ENCODE data around the gene PRDM15. TPM values are rescaled to one million over a fixed set of nuclear protein-coding genes. Genes with fewer than 3 reads are reported as not detected.

Gene PRDM15
- polyA plus RNA-seq, 4 donors: 3.6 to 5.1 (median 4.3) TPM

GRCh38 chr21:41784456-41785102, 94.6 kb downstream of the PRDM15 start:
- Histone ChIP-seq H3K4me1 (ENCODE audit: control insufficient read depth in 3 of 3, insufficient read depth in 2 of 3, low read depth in 1 of 3, low read length in 2 of 3) (peaks cover 0 to 27% (median 0%) of the 10 kb centered on the region in 3 donors), H3K4me3 (ENCODE audit: low read depth in 1 of 3, low read length in 3 of 3) (no peak overlapping the region), H3K9me3 (ENCODE audit: control insufficient read depth in 2 of 2, insufficient read depth in 1 of 2, low read depth in 1 of 2, low read length in 1 of 2) (no peaks in the 10 kb centered on the region), H3K27me3 (ENCODE audit: control insufficient read depth in 3 of 3, insufficient read depth in 3 of 3, low read length in 3 of 3) (no peaks in the 10 kb centered on the region), H3K36me3 (ENCODE audit: control insufficient read depth in 3 of 3, insufficient read depth in 2 of 3, low read depth in 1 of 3, low read length in 3 of 3) (no peaks in the 10 kb centered on the region), H3K27ac (ENCODE audit: low read depth in 1 of 3, low read length in 2 of 3) (peak overlapping the region in 1 of 3 donors; percentile 68)
- DNase-seq (no peak), FAIRE-seq (no peak)
- 85 to 88% (median 86%) methylated on average over 13 to 15 of the region's 15 CpGs for WGBS, 3 donors

GRCh38 chr21:41783476-41784180, 95.5 kb downstream of the PRDM15 start:
- peak overlapping the region; percentile 38 to 80 (median 68) for H3K27ac ChIP-seq (ENCODE audit: low read depth in 1 of 3, low read length in 2 of 3)

GRCh38 chr21:41781050-41781410, 98.1 kb downstream of the PRDM15 start:
- H3K27ac ChIP-seq (ENCODE audit: low read depth in 1 of 3, low read length in 2 of 3): no peak overlapping the region
- DNase-seq (no peak), FAIRE-seq (no peak)
- 73 to 81% (median 78%) methylated on average over 2 of the region's 2 CpGs for WGBS, 3 donors
- H3K9me3 ChIP-seq (ENCODE audit: control insufficient read depth in 2 of 2, insufficient read depth in 1 of 2, low read depth in 1 of 2, low read length in 1 of 2): no peaks in the 10 kb centered on the region
- no peaks in the 10 kb centered on the region for H3K36me3 ChIP-seq (ENCODE audit: control insufficient read depth in 3 of 3, insufficient read depth in 2 of 3, low read depth in 1 of 3, low read length in 3 of 3)
- H3K4me3 ChIP-seq (ENCODE audit: low read depth in 1 of 3, low read length in 3 of 3): no peak overlapping the region
- peaks cover 0 to 6% (median 0%) of the 10 kb centered on the region in 3 donors for H3K27me3 ChIP-seq (ENCODE audit: control insufficient read depth in 3 of 3, insufficient read depth in 3 of 3, low read length in 3 of 3)
- peaks cover 0 to 29% (median 3%) of the 10 kb centered on the region in 3 donors for H3K4me1 ChIP-seq (ENCODE audit: control insufficient read depth in 3 of 3, insufficient read depth in 2 of 3, low read depth in 1 of 3, low read length in 2 of 3)

More at GRCh38 chr21:41783476-41784180, 95.5 kb downstream of the PRDM15 start:
- Histone ChIP-seq H3K4me3 (ENCODE audit: low read depth in 1 of 3, low read length in 3 of 3) (no peak overlapping the region), H3K9me3 (ENCODE audit: control insufficient read depth in 2 of 2, insufficient read depth in 1 of 2, low read depth in 1 of 2, low read length in 1 of 2) (no peaks in the 10 kb centered on the region), H3K36me3 (ENCODE audit: control insufficient read depth in 3 of 3, insufficient read depth in 2 of 3, low read depth in 1 of 3, low read length in 3 of 3) (no peaks in the 10 kb centered on the region), H3K4me1 (ENCODE audit: control insufficient read depth in 3 of 3, insufficient read depth in 2 of 3, low read depth in 1 of 3, low read length in 2 of 3) (peaks cover 0 to 31% (median 3%) of the 10 kb centered on the region in 3 donors), H3K27me3 (ENCODE audit: control insufficient read depth in 3 of 3, insufficient read depth in 3 of 3, low read length in 3 of 3) (peaks cover 0 to 3% (median 0%) of the 10 kb centered on the region in 3 donors)
- DNase-seq: peak; percentile 88 to 97
- no peak for FAIRE-seq
- 7 to 39% (median 12%) methylated on average over 18 of the region's 18 CpGs for WGBS, 3 donors

GRCh38 chr21:41780337-41781049, 98.7 kb downstream of the PRDM15 start:
- H3K27me3 ChIP-seq (ENCODE audit: control insufficient read depth in 3 of 3, insufficient read depth in 3 of 3, low read length in 3 of 3): peaks cover 0 to 6% (median 0%) of the 10 kb centered on the region in 3 donors
- WGBS, 3 donors: 42 to 68% (median 68%) methylated on average over 1 of the region's 1 CpG
- H3K36me3 ChIP-seq (ENCODE audit: control insufficient read depth in 3 of 3, insufficient read depth in 2 of 3, low read depth in 1 of 3, low read length in 3 of 3): peaks cover 0 to under 1% (median 0%) of the 10 kb centered on the region in 3 donors
- H3K27ac ChIP-seq (ENCODE audit: low read depth in 1 of 3, low read length in 2 of 3): no peak overlapping the region
- DNase-seq (no peak), FAIRE-seq (no peak)
- H3K4me3 ChIP-seq (ENCODE audit: low read depth in 1 of 3, low read length in 3 of 3): no peak overlapping the region
- no peaks in the 10 kb centered on the region for H3K9me3 ChIP-seq (ENCODE audit: control insufficient read depth in 2 of 2, insufficient read depth in 1 of 2, low read depth in 1 of 2, low read length in 1 of 2)
- H3K4me1 ChIP-seq (ENCODE audit: control insufficient read depth in 3 of 3, insufficient read depth in 2 of 3, low read depth in 1 of 3, low read length in 2 of 3): peaks cover 0 to 29% (median 3%) of the 10 kb centered on the region in 3 donors

- FAIRE-seq (no peak), DNase-seq (peak in 1 of 2 donors; percentile 57)
- H3K9me3 ChIP-seq (ENCODE audit: control insufficient read depth in 2 of 2, insufficient read depth in 1 of 2, low read depth in 1 of 2, low read length in 1 of 2): no peaks in the 10 kb centered on the region
- peak overlapping the region; percentile 35 to 57 (median 53) for H3K27ac ChIP-seq (ENCODE audit: low read depth in 1 of 3, low read length in 2 of 3)
- H3K4me1 ChIP-seq (ENCODE audit: control insufficient read depth in 3 of 3, insufficient read depth in 2 of 3, low read depth in 1 of 3, low read length in 2 of 3): peaks cover 0 to 29% (median 3%) of the 10 kb centered on the region in 3 donors
- peaks cover 0 to 7% (median 0%) of the 10 kb centered on the region in 3 donors for H3K36me3 ChIP-seq (ENCODE audit: control insufficient read depth in 3 of 3, insufficient read depth in 2 of 3, low read depth in 1 of 3, low read length in 3 of 3)
- H3K27me3 ChIP-seq (ENCODE audit: control insufficient read depth in 3 of 3, insufficient read depth in 3 of 3, low read length in 3 of 3): peaks cover 0 to 6% (median 0%) of the 10 kb centered on the region in 3 donors
- H3K4me3 ChIP-seq (ENCODE audit: low read depth in 1 of 3, low read length in 3 of 3): peak overlapping the region in 1 of 3 donors; percentile 28
- 8 to 34% (median 23%) methylated on average over 5 of the region's 5 CpGs for WGBS, 3 donors
Observed at GRCh38 chr21:41779659-41780058, 99.5 kb downstream of the PRDM15 start.

- WGBS, 3 donors: 5 to 18% (median 15%) methylated on average over 16 of the region's 16 CpGs
- Histone ChIP-seq H3K27ac (ENCODE audit: low read depth in 1 of 3, low read length in 2 of 3) (peak overlapping the region; percentile 35 to 57 (median 53)), H3K4me1 (ENCODE audit: control insufficient read depth in 3 of 3, insufficient read depth in 2 of 3, low read depth in 1 of 3, low read length in 2 of 3) (peaks cover 0 to 26% (median 3%) of the 10 kb centered on the region in 3 donors), H3K4me3 (ENCODE audit: low read depth in 1 of 3, low read length in 3 of 3) (peak overlapping the region in 1 of 3 donors; percentile 28), H3K36me3 (ENCODE audit: control insufficient read depth in 3 of 3, insufficient read depth in 2 of 3, low read depth in 1 of 3, low read length in 3 of 3) (peaks cover 0 to 7% (median 0%) of the 10 kb centered on the region in 3 donors), H3K27me3 (ENCODE audit: control insufficient read depth in 3 of 3, insufficient read depth in 3 of 3, low read length in 3 of 3) (peaks cover 0 to 7% (median 0%) of the 10 kb centered on the region in 3 donors), H3K9me3 (ENCODE audit: control insufficient read depth in 2 of 2, insufficient read depth in 1 of 2, low read depth in 1 of 2, low read length in 1 of 2) (no peaks in the 10 kb centered on the region)
- DNase-seq (peak; percentile 85 to 92), FAIRE-seq (no peak)
Observed at GRCh38 chr21:41778930-41779600, 100.1 kb downstream of the PRDM15 start.

- peaks cover 0 to 19% (median 3%) of the 10 kb centered on the region in 3 donors for H3K4me1 ChIP-seq (ENCODE audit: control insufficient read depth in 3 of 3, insufficient read depth in 2 of 3, low read depth in 1 of 3, low read length in 2 of 3)
- 23 to 43% (median 24%) methylated on average over 45 of the region's 45 CpGs for WGBS, 3 donors
- H3K27me3 ChIP-seq (ENCODE audit: control insufficient read depth in 3 of 3, insufficient read depth in 3 of 3, low read length in 3 of 3): peaks cover 0 to 9% (median 0%) of the 10 kb centered on the region in 3 donors
- peak; percentile 88 to 89 for DNase-seq
- H3K27ac ChIP-seq (ENCODE audit: low read depth in 1 of 3, low read length in 2 of 3): no peak overlapping the region
- no peak overlapping the region for H3K4me3 ChIP-seq (ENCODE audit: low read depth in 1 of 3, low read length in 3 of 3)
- H3K36me3 ChIP-seq (ENCODE audit: control insufficient read depth in 3 of 3, insufficient read depth in 2 of 3, low read depth in 1 of 3, low read length in 3 of 3): peaks cover 0 to 7% (median 0%) of the 10 kb centered on the region in 3 donors
- no peak for FAIRE-seq
- H3K9me3 ChIP-seq (ENCODE audit: control insufficient read depth in 2 of 2, insufficient read depth in 1 of 2, low read depth in 1 of 2, low read length in 1 of 2): no peaks in the 10 kb centered on the region
Observed at GRCh38 chr21:41777951-41778815, 101.0 kb downstream of the PRDM15 start.

All from small intestine (tissue), 7 donors.